ENCODE measurements around the gene FMO2.

The FMO2 gene

DNA sequence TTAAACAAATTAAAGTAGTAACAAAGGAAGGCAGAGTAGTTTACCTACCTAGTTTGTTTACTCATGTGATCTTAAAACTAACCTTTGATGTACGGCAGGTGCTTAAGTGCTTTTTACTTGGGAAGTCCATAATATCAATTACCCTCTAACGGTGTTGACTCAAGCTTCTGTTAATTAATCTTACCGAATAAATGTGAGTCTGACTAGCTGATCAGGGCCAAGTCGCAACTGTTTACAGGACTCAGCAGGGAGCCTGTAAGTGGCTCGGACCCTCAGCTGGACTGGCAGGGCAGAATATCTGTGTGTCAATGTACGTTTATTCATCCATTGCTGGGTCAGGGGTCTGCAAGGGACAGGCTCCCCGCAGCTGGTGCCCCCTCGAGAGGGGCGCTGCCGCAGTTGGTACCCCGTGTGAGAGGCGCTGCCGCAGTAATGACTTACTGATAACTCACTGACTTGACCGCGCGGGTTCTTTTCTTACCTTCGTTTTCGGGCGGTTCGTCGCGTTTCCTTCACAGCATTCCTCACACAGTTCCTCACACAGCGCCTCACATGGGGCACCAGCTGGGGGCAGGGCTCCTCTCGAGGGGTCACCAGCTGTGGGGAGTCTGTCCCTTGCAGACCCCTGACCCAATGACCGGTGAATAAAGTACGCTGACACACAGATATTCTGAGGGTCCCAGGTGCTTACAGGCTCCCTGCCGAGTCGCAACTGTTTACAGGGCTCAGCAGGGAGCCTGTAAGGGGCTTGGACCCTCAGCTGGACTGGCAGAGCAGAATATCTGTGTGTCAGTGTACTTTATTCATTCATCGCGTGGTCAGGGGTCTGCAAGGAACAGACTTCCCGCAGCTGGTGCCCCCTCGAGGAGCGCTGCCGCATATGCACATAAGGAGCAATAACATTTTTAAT, 66.2 kb downstream of the FMO2 start:
- H3K4me3 ChIP-seq (ENCODE audit: low read depth, low read length): peak overlapping the region; percentile 77
- TF ChIP-seq, protein P1, sequence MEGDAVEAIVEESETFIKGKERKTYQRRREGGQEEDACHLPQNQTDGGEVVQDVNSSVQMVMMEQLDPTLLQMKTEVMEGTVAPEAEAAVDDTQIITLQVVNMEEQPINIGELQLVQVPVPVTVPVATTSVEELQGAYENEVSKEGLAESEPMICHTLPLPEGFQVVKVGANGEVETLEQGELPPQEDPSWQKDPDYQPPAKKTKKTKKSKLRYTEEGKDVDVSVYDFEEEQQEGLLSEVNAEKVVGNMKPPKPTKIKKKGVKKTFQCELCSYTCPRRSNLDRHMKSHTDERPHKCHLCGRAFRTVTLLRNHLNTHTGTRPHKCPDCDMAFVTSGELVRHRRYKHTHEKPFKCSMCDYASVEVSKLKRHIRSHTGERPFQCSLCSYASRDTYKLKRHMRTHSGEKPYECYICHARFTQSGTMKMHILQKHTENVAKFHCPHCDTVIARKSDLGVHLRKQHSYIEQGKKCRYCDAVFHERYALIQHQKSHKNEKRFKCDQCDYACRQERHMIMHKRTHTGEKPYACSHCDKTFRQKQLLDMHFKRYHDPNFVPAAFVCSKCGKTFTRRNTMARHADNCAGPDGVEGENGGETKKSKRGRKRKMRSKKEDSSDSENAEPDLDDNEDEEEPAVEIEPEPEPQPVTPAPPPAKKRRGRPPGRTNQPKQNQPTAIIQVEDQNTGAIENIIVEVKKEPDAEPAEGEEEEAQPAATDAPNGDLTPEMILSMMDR (IDR thresholded peaks at IDR 0.05; ENCODE audit: low read depth, low read length, missing control alignments): peak; percentile 73
- DNase-seq (ENCODE audit: low read depth): no peak
- in situ Hi-C loops (cut with HindIII; ENCODE audit: low sequenced_read_pairs): no loop called here

DNA sequence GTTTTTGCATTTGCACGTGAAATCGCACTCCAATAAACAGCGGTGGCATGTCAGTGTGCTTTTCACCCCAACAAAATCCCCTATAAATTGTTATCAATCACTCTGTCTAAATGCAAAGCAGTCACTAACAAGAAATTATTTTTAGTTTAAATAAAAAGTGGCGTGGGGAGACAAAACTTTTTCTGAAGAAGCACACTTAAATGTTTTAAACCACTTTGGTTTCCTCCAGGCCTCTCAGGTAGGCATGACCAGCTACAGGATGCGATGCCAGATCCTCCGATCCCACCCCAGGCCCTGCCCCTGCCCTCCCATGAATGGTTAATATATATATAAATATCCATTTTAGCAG, 66.8 kb downstream of the FMO2 start:
- TF ChIP-seq, protein P1 (IDR thresholded peaks at IDR 0.05; ENCODE audit: low read depth, low read length, missing control alignments): no peak
- H3K4me3 ChIP-seq (ENCODE audit: low read depth, low read length): peak overlapping the region; percentile 77
- in situ Hi-C loops (cut with HindIII; ENCODE audit: low sequenced_read_pairs): no loop called here
- DNase-seq (ENCODE audit: low read depth): no peak

DNA sequence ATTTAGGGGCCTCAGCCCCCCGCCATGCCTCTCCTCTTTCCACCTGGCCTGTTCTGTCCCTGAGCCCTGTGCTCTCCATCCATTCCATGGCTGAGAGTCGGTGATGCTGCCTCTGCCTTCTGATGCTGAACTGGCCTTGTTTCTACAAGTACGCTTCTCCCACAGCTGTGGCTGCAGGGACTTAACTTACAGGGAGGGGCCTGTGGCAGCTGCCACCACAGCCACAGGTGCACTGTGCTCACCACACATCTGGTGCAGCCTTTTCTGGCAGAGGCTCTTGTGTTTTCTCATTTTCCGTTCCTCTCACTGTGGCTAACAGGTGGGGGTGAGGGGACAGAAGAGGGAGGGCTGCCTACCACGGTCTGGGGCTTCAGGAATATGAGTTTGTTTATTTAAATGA, 67.4 kb downstream of the FMO2 start:
- TF ChIP-seq, protein P1 (IDR thresholded peaks at IDR 0.05; ENCODE audit: low read depth, low read length, missing control alignments): no peak

DNA sequence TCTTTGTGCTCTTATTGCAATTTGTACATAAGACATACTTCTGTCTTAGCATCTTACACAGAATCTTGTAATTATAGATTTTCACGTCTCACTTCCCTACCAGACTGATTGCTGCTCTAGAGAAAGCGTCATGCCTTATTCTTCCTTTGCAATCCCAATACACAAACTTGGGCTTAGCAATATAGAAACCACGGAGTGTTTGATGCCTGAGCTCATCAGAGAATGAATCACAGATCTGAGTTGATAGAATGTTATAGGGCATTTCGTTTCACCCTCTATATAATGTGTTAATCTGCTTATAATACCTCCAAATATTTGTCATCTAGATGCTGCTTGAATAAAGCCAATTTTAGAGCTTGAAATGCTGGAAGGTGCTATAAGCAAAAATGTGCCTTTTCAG, 69.8 kb downstream of the FMO2 start:
- in situ Hi-C loops (cut with HindIII; ENCODE audit: low sequenced_read_pairs): no loop called here
- H3K4me3 ChIP-seq (ENCODE audit: low read depth, low read length): no peak overlapping the region
- no peak for DNase-seq (ENCODE audit: low read depth)
- TF ChIP-seq, protein P1 (IDR thresholded peaks at IDR 0.05; ENCODE audit: low read depth, low read length, missing control alignments): no peak

More for the DNA sequence above, 67.4 kb downstream of the FMO2 start:
- no peak for DNase-seq (ENCODE audit: low read depth)
- in situ Hi-C loops (cut with HindIII; ENCODE audit: low sequenced_read_pairs): no loop called here
- H3K4me3 ChIP-seq (ENCODE audit: low read depth, low read length): no peak overlapping the region

DNA sequence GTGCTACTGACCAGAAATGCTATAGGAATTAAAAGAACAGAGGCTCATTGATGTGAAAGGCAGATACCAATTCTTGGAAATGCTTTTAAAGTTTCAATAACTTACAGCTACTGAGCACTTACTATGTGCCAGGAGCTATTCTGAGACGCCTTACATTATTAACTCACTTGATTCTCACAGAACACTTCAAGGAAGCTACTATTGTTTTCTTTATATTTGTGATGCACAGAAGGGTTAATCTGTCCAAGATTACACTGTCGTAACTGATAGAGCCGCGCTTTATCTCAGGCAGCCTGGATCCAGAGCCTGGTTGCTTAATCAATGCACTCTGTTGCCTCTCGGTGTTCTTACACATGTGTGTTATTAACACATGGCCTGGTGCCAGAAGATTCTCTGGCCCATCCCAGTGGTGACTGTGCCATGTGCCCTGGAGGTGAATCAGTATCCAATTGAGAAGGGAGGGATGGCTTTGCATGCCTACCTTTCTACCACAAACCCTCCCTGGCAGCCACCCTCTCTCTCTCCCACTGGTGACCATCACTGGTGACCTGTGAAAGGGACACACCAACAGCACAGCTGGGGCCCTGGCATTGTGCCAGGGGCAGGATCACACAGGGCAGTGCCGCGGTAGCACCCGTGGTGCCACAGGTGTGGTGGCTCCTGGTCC, 72.0 kb downstream of the FMO2 start:
- TF ChIP-seq, protein P1 (IDR thresholded peaks at IDR 0.05; ENCODE audit: low read depth, low read length, missing control alignments): no peak
- H3K4me3 ChIP-seq (ENCODE audit: low read depth, low read length): no peak overlapping the region
- DNase-seq (ENCODE audit: low read depth): no peak
- in situ Hi-C loops (cut with HindIII; ENCODE audit: low sequenced_read_pairs): no loop called here

DNA sequence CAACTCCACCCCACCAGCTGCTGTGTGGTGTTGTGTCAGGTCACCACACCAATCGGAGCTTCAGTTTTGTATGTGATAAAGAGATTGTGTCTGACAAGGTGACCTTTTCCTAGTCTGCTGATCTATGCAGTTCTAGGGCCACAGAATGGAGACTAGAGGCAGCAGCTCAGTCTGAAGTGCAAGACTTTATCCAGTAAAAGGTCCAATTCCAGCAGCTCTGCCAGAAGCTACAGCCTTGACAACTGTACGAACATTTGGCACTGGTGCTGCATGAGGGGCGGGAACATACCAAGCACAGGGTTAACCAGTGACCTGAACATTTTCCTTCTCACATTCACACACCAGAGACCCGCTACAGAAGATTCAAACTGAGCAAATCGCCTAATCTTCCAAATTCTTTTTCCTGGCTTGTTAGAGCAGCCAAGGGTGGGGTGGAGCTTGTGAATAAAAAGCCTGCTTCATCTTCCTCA, 72.5 kb downstream of the FMO2 start:
- TF ChIP-seq, protein P1 (IDR thresholded peaks at IDR 0.05; ENCODE audit: low read depth, low read length, missing control alignments): no peak
- peak overlapping the region; percentile 28 for H3K4me3 ChIP-seq (ENCODE audit: low read depth, low read length)
- no peak for DNase-seq (ENCODE audit: low read depth)
- in situ Hi-C loops (cut with HindIII; ENCODE audit: low sequenced_read_pairs): no loop called here

Measured in astrocyte of the cerebellum (primary cell).